ENCODE measurements around the gene PPP2R5E.

GRCh38 chr14:63496837-63497400 is 46.3 kb downstream of the PPP2R5E start:
- TF ChIP-seq CTCF (IDR thresholded peaks at IDR 0.05) (no peak), EZH2phosphoT487 (IDR thresholded peaks at IDR 0.05) (no peak), EZH2 (IDR thresholded peaks at IDR 0.05) (no peak)
